ENCODE results near the gene PTF1A.

The PTF1A gene, protein sequence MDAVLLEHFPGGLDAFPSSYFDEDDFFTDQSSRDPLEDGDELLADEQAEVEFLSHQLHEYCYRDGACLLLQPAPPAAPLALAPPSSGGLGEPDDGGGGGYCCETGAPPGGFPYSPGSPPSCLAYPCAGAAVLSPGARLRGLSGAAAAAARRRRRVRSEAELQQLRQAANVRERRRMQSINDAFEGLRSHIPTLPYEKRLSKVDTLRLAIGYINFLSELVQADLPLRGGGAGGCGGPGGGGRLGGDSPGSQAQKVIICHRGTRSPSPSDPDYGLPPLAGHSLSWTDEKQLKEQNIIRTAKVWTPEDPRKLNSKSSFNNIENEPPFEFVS

DNA sequence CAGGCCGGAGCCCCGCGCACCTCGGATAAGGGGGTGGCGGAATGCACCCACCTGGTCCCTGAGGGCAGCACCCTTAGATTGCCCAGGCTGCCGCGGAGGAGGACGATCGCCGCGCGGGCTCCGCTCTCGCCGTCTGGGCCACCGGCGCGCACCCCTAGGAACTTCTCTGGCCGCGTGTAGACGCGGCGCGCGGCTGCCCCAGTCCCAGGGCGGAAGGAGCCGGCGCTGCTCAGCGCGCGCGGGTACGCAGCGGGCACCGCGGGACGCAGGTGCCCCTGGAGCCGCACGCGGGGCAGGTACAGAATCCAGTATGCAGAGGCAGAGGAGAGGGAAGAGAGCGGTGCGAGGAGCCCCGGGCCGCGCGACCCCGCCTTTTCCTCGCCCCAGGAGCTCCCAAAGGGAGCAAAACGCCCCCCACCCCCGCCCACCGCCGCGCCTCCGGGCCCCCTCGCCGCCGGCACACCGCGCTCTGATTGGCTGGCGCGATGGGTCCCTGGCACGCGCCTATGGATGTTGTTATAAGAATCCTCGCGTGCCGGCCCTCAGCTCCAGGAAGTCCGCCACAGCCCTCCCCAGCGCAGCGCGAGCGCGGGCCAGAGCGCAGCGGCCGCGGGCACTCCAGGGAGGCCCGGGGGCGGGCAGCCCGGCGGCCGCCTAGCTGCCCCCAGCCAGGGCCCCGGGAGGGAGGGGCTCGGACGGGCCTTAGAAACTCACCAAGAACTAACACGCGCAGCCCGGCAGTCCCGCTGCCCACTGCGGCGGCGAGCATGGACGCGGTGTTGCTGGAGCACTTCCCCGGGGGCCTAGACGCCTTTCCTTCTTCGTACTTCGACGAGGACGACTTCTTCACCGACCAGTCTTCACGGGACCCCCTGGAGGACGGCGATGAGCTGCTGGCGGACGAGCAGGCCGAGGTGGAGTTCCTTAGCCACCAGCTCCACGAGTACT is at the start of gene PTF1A:
Gene PTF1A, plus strand, starts transcription at position 549 of the 948 bp plus-strand sequence. Its CDS starts 219 bp downstream, at position 768.
- no peak for DNase-seq

DNA sequence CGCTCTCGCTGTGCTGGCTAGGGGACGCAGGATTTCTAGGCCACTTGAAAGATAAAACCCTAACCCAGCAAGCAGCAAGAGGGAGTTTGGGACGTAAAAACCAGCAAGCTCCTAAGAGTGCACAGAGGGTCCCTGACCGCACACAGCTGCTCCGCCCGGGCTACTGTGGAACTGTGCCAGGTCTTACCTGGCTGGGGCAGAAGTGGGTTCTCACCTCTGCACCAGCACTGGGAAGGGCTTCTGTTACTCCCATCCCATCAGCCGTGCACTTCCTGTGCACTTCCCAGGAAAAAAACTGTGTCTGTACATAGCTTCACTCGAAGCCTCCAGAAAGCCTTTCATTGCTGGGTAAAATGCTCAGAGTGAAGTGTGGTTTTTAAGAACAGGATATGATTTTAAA is 45.9 kb upstream of the PTF1A start:
- DNase-seq: no peak

DNA sequence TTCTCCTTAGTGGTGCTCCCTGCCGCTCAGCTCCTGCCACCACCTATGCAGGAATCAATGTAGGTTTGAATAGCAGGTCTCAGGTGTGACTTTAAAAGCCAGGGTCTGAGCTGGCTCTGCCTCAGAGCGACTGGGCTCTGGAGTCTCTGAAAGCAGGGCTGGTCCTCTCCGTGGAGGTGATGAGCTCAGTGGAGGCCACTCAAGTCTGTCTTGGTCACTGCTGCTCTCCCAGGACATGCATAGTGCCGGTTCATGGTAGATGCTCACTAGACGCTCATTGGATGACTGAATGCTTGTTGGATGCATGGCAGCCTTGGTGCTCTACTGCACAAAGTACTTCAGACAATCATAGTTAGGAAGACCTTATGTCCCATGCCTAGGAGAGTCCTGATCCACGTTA is 45.1 kb upstream of the PTF1A start:
- DNase-seq: no peak

DNA sequence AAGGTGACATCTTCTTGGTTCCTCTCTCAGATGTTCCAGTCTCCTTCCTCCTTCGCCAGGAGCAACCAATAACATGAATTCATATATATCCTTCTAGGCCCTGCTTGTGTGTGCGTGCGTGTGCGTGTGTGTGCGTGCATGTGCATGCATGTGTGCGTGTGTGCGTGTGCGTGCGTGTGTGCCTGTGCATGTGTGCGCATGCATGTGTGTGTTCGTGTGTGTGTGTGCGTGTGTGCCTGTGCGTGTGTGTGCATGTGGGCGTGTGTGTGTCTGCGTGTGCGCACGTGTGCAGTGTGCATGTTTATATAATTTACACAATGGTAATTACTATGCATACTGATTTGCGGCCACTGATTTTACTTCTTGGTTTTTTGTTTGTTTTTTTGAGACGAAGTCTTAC is 43.9 kb upstream of the PTF1A start:
- no peak for DNase-seq

DNA sequence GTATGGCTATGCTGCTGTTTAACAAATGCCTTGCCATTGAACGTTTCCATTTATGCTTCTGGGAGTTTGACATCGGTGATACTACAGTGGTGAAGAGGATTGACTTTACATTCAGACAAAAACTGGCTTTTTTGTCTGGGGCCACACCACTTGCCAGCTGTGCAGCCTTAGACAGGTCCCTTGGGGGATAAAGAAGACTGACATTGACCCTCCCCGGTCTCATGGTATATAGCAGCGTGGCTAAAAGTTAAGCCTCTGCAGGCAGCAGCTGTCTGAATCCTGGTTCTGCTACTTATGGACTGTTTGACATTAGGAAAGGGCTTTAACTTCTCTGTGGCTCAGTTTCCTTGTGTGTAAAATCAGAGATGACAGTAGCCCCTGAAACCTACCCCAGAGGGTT is 42.0 kb upstream of the PTF1A start:
- DNase-seq: no peak

DNA sequence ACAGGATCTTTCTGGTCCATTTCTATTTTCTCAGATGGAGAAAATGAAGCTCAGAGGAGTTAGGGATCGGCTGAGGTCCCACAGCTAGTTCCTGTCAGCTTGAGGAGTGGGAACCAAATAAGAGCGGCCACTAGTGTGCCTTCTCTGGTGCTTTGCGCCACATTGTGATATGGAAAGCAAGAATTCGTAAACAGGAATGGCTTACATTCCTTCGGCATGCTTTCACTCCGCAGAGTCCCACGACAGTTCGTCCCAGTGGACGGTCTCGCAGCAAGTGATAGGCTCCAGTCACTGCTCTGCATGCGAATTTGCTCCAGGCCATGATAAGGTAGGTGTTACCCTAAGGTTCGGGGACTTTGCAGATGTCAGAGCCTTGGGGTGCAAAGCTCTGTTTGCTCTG is 41.5 kb upstream of the PTF1A start:
- DNase-seq: no peak

DNA sequence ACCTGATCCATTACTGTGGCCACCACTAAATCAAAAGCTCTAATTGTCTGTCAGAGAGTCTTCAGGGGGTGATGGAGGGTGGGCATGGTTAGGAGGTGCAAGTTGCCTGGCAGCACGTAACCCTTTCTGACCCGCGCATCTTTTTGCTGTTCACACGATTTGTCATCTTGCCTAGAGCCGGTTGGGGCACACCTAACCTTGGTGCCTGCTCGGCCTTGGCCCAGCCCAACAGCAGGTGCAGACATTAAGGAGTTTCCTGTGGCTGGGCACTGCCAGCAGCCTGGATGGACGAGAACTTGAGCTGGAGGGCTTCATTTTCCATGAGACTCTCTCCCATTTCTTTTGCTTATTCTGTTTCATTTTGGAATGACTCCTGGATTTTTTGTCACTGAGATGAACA is 41.0 kb upstream of the PTF1A start:
- no peak for DNase-seq

DNA sequence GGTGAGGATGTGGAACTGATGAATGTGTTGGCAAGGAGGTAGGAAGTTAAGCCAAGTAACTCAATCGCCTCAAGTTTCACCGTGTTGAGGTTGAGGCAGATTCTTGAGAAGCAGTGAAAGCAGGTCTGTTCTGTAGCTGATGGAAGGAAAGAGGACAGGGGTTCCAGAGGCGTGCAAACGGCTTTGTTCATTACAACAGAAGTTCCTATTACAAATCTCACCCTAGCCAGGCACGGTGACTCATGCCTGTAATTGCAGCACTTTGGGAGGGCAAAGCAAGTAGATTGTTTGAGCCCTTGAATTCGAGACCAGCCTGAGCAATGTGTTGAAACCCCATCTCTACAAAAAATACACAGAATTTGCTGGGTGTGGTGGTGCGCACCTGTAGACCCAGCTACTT is 36.9 kb upstream of the PTF1A start:
- DNase-seq: no peak

DNA sequence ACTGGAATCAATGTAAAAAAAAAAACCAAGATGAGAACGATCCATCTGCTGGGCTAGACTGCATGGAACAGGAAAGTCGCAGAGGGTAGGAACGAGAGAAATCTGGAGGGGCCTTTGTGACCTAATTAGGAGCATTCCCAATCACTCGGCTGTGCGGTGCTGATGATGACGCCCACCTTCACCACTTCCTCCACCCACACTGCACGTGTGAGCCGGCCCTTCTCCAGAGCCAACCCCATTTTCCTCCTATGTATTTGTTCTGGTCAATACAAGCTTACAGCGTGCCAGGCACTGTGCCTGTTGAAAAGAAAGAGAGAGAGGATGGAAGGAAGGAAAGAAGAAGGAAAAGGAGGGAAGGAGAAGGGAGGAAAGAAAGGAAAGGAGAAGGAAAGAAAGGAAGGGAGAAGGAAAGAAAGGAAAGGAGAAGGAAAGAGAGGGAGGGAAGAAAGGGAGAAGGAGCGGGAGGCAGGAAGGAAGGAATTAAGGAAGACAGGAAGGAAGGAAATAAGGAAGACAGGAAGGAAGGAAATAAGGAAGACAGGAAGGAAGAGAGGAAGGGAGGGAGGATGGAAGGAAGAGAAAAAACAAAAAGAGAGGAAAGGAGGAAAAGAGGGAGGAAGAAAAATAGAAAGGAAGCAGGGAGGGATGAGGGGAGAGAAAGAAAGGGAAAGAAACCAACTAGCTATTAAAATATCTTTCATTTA is 35.5 kb upstream of the PTF1A start:
- DNase-seq: no peak

DNA sequence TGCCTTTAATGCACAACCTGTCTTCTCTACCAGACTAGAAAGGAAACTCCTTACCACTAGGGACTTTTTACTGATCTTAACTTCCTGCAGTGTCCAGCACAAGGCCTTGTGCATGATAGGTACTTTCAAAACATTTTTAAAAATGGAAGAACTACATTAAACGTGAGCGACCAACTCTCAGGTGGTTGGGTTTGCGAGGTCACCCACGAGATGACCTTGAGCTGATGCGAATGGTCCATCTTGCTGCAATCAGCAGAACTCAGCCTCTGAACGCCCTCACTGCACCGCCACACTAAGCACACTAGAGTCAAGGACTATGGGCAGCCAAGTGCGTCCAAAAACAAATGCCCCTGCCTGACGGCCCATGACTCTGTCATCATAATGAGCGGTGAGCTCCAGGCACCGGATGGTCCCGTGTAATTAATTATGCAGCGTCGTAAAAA is 34.9 kb upstream of the PTF1A start:
- DNase-seq: no peak

DNA sequence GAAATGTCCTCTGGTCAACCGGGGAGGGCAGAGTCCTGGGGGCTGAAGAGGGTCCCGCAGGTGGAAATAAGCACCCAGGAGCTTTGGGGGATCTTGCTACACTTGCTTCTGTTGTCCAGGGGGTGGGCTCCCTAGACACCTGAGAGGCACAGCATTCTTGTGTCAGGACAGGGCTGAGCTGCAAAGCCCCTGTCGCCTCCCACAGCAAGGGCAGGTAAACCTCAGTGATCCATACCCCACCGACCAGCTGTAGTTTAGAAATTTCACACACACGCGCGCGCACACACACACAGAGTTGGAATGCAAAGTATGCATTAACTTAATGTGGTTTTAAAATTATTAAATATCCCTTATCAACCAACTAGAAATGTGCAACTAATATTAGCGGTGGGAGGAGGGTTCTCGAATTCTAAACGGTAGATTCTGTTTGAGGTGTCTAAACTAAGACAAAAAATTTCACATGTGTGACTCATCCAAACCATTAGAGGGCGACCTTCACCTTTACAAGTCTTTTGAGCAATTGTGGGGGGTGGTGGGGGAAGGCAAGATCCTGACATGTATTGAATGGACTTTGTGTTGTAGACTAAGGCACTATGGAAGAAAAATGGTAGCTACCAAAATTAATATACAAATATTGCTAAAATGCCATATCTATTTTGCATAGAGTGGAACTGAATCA is 34.3 kb upstream of the PTF1A start:
- no peak for DNase-seq

DNA sequence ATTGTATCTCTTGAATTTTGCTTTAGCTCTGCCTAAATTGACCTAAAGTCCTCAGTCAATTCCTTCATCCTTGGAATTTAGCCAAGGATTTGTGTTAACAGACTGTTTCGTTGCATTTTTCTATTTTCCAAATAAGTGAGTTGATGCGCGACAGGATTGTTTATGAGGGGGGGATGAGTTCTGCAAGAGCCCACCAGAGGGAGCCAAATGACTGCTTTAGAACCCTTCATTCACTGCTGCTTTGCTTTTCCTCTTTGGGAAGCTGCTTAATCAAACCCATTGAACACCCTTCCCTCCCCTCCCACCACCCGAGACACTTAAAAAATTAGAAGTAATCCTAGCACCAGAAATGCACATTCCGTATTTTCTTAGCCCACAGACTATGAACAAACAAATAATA is 33.7 kb upstream of the PTF1A start:
- DNase-seq: no peak

DNA sequence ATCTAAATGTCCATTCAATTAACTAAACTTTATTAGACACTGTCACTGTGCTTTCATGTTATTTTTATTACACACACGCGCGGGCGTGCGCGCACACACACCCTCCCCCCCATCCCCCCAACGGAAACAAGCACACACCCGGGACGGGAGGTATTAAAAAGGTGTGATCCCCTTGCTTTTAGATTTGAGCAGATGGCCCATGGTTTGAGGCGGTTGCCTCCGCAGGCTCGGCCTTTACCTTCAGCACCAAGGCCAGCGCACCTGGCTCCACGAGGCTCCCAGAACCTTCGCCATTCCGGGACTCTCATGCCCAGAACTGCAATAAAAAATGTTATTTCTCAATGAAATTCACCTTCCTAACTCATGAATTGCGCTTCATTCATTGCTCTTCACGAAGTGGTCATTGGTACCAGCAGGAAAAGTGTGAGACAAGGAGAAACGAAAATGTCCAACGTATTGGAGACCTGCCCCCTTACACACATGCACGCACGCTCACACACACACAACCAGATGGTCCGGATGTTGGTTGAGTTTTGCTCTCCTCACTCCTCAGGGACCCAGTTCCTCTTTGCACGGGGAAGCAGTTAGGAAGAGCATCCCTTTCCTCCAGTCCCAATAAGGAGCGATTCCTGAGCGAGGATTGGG is 20.8 kb upstream of the PTF1A start:
- no peak for DNase-seq

DNA sequence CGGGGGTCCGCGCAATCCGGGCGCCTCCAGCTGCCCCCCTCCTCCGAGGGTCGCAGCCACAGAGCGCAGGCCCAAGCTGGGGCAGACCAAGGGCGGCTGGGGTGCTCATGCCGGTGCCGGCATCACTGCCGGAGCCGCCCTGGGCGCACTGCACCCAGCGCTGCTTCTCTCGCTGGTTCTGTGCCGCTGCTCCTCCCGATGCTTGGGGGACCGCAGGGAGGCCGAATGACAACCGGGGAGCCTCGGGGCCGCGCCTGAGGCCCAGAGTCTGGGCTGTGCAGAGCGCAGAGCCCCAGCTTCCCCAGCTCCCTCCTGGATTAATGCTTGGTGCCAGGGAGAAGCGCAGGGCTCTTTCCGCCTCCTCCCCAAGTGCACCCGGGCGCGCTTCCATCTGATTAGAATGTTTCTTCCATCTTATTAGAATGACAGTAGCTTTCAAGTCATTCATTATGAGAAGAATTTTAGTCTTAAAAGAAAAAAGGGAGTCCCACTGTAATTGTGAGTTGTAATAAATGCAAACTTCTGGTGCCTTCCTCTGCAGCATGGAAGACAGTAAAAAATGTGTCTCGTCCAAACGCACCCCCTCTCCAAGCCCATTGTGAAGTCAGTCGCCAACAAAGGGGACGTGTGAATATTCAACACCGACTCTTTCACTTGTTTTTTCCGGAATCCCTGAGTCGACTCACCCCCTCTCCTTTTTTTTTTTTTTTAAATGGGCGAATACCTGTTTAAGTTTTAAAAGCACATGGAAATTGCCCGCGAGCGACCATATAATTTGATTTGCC is 19.5 kb upstream of the PTF1A start:
- DNase-seq: no peak

DNA sequence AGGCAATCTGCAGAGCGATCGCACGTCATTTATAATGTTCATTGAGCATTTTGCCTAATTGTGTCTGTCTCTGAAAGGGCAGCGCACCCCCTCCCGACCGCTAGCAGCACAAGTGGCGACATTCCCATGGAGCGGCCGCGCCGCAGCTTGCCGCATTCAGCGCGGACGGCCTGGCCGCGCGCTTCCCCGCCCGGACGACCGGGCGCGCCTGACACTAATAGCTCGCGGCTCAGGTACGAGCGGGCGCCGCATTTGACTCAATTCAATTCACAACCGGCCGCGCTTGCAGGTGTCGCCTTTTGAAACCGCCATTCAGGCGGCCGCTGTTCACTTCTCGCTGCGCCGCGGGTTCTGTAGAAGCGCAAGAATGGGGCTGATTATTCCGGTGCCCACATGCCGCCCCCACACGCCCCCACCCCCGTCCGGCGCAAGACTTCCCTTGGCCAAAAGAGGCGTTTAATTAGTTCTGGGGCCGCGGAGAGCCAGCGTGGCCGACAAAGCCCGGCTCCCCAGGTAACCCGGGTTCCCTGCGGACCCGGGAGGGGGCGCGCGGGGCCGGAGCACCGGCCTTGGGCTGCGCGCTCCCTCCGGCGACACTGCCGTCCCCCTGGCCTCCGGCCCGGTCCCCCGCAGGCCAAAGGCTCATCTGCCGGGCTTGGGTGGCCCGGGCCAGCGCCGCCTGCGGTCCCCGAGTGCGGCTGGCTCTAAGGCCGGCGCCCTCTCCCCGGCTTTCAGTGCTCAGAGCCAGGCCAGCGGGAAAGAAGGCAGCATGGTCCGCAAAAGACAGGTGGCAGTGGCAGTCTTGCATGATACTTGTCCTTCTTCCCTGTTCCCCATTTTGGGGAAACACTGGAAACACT is 18.7 kb upstream of the PTF1A start:
- DNase-seq: no peak

DNA sequence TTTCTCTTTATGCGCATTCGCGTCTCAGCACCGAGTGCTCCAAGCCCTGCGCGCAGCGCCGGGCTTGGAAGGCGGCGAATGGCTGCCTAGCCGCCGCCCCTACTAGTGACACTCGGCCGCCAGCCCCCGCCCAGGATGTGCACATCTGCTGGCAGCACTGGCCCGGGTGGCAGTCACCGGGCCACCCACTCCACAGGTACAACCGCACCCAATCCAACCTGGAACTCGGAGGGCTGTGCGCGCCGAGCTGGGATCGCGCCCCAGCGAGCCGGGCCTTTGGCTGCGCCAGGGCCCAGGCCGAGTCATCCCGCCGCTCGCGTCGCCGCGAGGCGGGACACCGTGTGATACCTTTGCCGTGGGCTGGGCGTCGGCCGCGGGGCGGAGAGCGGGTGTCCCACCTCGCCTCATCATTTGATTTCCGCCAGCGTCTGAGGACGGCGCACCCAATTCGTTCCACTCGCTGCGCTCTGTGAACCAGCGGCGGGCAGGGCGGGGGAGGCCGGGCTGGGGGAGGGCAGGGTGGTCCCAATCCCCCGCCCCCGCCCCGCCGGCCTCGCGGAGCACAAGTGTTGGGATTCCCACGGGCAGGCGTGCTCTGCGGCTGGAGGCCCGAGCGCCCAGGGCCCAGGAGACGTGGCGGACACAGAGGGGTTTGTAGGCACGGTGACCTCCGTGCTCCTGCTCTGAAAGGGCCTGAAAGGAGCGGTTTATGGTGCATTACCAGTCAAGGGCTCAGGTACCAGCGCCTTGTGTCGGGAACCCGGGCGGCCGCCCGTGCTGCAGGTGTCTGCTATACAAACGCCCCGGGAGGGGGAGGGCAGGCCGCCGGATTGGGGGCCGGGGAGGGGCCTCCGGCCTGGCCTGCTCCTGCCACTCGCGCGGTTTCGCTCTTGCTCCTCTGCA is 17.8 kb upstream of the PTF1A start:
- DNase-seq: no peak

DNA sequence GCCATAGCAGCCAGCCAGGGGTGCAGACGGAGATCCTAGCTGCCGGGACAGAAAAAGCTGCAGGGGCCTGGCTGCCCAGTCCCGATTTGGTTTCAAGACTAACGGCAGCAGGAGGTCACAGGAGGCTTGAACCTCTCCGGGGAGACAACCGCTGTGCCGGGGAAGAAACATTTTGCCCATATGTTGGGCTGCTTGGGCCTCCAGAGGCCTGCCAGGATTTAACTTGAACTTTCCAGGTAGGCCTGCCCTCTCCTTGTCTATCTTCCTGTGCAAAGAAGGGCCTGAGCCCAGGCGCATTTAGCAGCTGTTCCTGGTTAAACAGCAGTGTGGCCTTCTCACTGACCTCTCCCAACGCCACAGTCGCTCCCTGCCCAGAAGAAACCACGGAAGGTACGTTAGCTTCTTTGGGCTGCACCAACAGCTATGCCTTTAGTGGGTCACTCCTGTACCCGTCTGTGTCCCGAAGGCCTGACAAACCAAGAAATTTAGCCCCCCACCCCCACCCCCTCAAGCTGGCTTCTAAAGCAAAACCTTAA is 17.1 kb upstream of the PTF1A start:
- no peak for DNase-seq

DNA sequence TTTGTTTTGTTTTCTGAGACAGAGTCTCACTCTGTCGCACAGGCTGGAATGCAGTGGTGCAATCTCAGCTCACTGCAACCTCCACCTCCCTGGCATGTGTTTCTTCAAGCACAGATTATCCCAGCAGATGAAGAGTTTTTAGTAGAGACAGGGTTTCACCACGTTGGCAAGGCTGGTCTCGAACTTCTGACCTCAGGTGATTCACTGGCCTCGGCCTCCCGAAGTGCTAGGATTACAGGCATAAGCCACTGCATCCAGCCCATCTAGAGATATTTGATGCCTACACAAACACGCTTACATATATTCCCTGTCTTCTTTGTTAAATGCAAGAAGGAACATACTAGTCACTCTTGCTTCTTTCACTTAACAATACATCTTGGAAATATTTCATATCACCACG is 5.9 kb upstream of the PTF1A start:
- no peak for DNase-seq

DNA sequence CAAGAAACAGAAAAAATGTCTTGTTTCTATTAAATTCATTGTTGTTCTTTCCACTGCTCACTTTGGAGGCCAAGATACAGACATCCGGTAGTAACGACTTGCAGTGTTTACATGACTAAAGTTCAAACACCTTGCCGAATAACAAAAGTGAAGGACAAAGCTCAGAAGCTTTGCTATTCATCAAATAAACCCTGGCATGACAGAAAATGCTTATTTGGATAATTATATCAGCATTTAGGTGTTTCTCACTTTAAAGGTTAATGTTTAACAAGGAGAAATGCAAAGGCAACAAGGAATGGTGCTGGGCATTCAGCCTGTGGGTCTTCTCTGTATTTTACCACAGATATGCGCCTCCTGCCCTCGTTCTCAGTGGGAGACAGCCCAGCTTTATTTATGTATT is 5.4 kb upstream of the PTF1A start:
- DNase-seq: no peak

All from T1000 (cell line).